Progenitor cell of endocrine pancreas (in vitro differentiated cells): ENCODE measurements around the gene DUSP9. TPM values are rescaled to one million over a fixed set of nuclear protein-coding genes. Genes with fewer than 3 reads are reported as not detected.

Experiments
- DNase-seq: peaks from one replicate; pipeline ENCODE4 v3.0.0; 2021; ENCODE audit warnings: low spot score; ENCODE audit not compliant: unreplicated experiment
- H3K27ac Mint-ChIP-seq: 2 replicates; pipeline ENCODE4 v1.8.0; 2021; ENCODE audit warnings: mild to moderate bottlenecking, moderate library complexity, mixed read lengths
- H3K27me3 Mint-ChIP-seq: 2 replicates; pipeline ENCODE4 v1.8.0; 2021; ENCODE audit warnings: mixed read lengths
- H3K36me3 Mint-ChIP-seq: 2 replicates; pipeline ENCODE4 v1.8.0; 2022; ENCODE audit warnings: mixed read lengths; ENCODE audit not compliant: insufficient read depth
- H3K4me1 Mint-ChIP-seq: 2 replicates; pipeline ENCODE4 v1.8.0; 2021; ENCODE audit warnings: low read depth, mixed read lengths
- H3K4me3 Mint-ChIP-seq: 2 replicates; pipeline ENCODE4 v1.8.0; 2021; ENCODE audit warnings: low read depth, mild to moderate bottlenecking, moderate library complexity, mixed read lengths
- H3K9me3 Mint-ChIP-seq: 2 replicates; pipeline ENCODE4 v1.8.0; 2021; ENCODE audit warnings: low read depth, mixed read lengths
- CTCF ChIP-seq: fragments of 200-600 bp; sonication (generic); IDR thresholded peaks from one replicate; pipeline ENCODE4 v1.5.0; 2021; ENCODE audit warnings: antibody characterized with exemption, mild to moderate bottlenecking; ENCODE audit not compliant: unreplicated experiment
- total RNA-seq: library from RNA; stranded (reverse); gene quantifications from 2 replicates; pipeline ENCODE4 v1.2.1, GENCODE V29; 2021

The DUSP9 gene
- total RNA-seq, 1 donor from 2014 or later, result 36.5 TPM

DNA sequence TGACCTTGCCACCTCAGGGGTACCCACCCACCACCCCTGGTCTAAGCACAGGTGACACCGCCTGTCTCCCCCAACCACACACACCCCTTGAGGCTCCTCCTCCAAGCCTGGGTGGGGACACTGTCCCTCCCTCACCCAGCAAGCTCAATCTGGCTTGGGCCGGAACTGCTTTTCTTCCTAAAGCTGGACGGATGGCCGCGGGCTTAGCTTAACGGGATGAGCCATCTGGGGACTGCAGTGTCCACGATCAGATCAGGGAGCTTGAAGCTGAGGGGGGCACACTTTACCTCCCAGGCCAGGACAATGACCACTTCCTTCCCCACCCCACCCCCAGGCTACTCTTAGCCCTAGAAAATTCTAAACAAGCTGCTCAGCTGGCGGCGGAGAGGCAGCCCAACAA is 39.7 kb downstream of the DUSP9 start:
- Mint-ChIP-seq H3K4me1 (peaks cover 5% of the 10 kb centered on the region), H3K4me3 (no peak overlapping the region), H3K36me3 (no peaks in the 10 kb centered on the region), H3K27ac (peak overlapping the region; percentile 37), H3K27me3 (no peaks in the 10 kb centered on the region), H3K9me3 (peaks cover 8% of the 10 kb centered on the region)
- no peak for DNase-seq
- TF ChIP-seq CTCF, result no peak

DNA sequence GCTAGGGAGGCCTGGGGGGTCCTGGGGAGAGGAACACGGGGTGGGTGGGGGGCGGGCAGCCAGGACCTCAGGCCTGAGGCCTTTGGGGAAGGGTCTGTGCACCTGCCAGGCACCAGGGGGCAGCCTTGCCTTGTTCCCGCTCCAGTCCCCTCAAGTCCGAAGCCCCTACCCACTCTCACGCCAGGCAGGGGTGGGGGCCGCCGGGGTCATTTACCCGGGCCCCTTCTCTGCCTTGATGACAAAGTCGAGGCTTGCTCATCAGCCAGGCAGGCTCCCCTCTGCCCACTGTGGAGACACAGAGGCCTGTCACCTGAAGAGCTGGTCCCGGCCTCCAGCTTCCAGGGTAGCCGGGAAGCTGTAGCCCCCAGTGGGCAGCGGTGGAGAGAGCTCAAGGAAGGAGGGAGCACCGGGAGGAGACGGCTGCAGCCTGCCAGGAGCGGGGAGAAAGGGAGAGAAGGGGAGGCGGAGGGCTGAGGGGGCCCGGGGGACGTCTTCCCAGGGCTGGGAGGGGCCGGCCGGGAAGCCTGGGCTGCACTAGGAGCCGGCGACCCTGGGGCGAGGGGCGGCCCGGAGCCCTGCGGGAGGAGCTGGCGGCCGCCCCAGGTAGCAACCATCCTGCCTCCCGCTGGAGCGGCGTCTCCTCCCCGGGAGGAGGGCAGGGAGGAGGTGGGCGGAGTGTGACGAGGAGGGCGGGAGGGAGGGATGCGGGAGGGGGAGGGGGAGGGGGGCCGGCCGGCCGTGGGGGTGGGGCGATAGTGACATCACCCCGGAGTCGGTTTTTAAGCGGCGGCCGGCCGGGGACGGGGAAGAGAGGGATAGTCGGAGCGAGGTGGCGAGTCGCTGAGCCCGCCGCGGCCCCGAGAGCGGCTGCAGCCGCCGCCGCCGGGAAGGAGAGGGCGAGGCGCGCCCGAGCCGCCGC is 40.4 kb downstream of the DUSP9 start, which contains the start of gene SLC6A8:
Gene SLC6A8 (plus strand): TSS at position 806 of the 919 bp plus-strand sequence. CDS start 649 bp downstream, outside the sequence.
- DNase-seq, result peak; percentile 44
- H3K4me3 Mint-ChIP-seq, result peak within 1 kb of the TSS; percentile 61

DNA sequence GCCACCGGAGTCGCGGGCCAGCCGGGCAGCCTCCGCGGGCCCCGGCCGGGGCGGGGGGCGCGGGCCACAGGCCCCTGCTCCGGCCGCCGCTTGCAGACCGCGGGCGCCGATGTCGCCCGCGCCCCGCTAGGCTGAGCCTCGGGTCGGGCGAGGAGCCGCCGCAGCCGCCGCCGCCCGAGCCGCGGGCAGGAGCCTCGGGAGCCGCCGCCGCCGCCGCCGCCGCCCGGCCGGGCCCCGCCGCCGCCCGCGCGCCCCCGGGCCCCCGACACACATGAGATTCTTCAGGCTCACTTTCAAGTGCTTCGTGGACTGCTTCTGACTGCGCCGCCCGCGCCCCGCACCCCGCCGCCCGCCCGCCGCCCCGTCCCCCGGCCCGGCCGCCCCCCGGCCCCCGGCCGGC is 41.1 kb downstream of the DUSP9 start:
- Mint-ChIP-seq H3K27ac (no peak overlapping the region), H3K36me3 (no peaks in the 10 kb centered on the region), H3K9me3 (peaks cover 3% of the 10 kb centered on the region), H3K4me1 (peaks cover 5% of the 10 kb centered on the region), H3K4me3 (no peak overlapping the region), H3K27me3 (no peaks in the 10 kb centered on the region)
- no peak for DNase-seq
- no peak for TF ChIP-seq CTCF

More for the DNA sequence above, 40.4 kb downstream of the DUSP9 start, which contains the start of gene SLC6A8:
- H3K27me3 Mint-ChIP-seq, result no peaks in the 10 kb centered on the region
- H3K36me3 Mint-ChIP-seq, result no peaks in the 10 kb centered on the region
- H3K27ac Mint-ChIP-seq, result peak within 1 kb of the TSS; percentile 37
- peak; percentile 62 for TF ChIP-seq CTCF
- peaks cover 8% of the 10 kb centered on the region for H3K9me3 Mint-ChIP-seq
- peaks cover 5% of the 10 kb centered on the region for H3K4me1 Mint-ChIP-seq

DNA sequence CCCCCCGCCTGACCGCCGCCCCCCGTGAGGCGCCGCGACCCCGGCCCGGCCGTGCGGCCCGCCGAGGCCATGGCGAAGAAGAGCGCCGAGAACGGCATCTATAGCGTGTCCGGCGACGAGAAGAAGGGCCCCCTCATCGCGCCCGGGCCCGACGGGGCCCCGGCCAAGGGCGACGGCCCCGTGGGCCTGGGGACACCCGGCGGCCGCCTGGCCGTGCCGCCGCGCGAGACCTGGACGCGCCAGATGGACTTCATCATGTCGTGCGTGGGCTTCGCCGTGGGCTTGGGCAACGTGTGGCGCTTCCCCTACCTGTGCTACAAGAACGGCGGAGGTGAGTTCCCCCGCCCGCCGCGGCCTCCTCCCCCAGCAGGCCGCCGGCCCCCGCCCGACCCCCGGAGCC is 41.5 kb downstream of the DUSP9 start:
- no peak for TF ChIP-seq CTCF
- Mint-ChIP-seq H3K9me3 (peaks cover 3% of the 10 kb centered on the region), H3K27ac (no peak overlapping the region), H3K4me1 (peaks cover 5% of the 10 kb centered on the region), H3K36me3 (no peaks in the 10 kb centered on the region), H3K27me3 (no peaks in the 10 kb centered on the region), H3K4me3 (no peak overlapping the region)
- DNase-seq, result no peak

DNA sequence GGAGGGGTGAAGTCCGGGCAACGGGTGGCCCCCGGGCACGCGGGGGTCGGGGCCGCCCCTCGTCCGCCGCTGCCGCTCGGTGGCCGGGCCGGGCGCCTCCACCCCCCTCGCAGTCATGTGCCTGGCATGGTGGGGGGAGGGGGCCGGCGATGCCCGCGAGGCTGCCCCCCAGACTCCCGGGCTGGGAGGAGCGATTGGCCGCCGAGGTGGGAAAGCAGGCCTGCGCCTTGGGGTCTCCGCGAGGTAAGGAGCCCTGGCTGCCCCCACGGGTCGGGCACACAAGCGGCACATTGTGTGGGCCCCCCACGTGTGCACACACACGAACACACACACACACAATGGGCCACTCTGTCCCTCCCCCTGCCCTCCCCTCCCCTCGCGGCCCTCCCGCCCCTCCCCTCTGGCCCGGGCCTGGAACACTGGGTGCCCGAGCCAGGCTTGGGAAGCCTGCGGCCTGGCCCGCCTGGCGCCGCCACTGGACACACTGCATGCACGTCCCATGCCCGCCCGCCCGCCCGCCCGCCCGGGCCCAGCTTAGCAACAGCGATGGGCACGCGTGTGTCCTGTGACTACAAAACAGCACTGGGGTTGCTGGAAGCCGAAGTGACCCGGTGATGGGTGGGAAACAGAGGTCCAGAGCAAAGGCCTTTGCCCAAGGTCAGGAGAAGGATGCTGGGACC is 42.0 kb downstream of the DUSP9 start:
- H3K27ac Mint-ChIP-seq, result no peak overlapping the region
- H3K27me3 Mint-ChIP-seq, result no peaks in the 10 kb centered on the region
- no peaks in the 10 kb centered on the region for H3K36me3 Mint-ChIP-seq
- peaks cover 5% of the 10 kb centered on the region for H3K4me1 Mint-ChIP-seq
- no peak for TF ChIP-seq CTCF
- peak overlapping the region; percentile 38 for H3K4me3 Mint-ChIP-seq
- no peaks in the 10 kb centered on the region for H3K9me3 Mint-ChIP-seq
- no peak for DNase-seq
